Endothelial cell of umbilical vein (primary cell): Measurements from ENCODE around the gene UQCRFS1.

Source experiments
- CTCF ChIP-seq, 2 donors: IDR thresholded peaks; 1 replicate in 1 of 2; 2 replicates in 1 of 2; pipeline ENCODE4 v1.5.1; 2011; ENCODE audit warnings: low read length in 2 of 2, mild to moderate bottlenecking in 2 of 2, moderate library complexity in 2 of 2, control low read depth in 1 of 2, inconsistent platforms in 1 of 2, low read depth in 1 of 2; ENCODE audit not compliant: insufficient read depth in 1 of 2; ENCODE audit errors: extremely low read depth in 1 of 2
- JUN ChIP-seq: IDR thresholded peaks from 2 replicates; pipeline ENCODE4 v1.6.1; 2011; ENCODE audit warnings: borderline replicate concordance, low read depth; ENCODE audit not compliant: insufficient read length, insufficient read depth
- POLR2AphosphoS5 ChIP-seq: IDR thresholded peaks from 2 replicates; pipeline ENCODE4 v1.6.1; 2012; ENCODE audit warnings: low read depth, mild to moderate bottlenecking, control low read depth, low read length, moderate library complexity; ENCODE audit not compliant: insufficient read depth

GRCh38 chr19:29239213-29239776 is 26.3 kb upstream of the UQCRFS1 start:
- TF ChIP-seq JUN (no peak), CTCF (IDR thresholded peaks at IDR 0.05; ENCODE audit: extremely low read depth in 1 of 2, insufficient read depth in 1 of 2, low read depth in 1 of 2, low read length in 2 of 2) (no peak), POLR2AphosphoS5 (no peak)
